Fibroblast of skin of right quadriceps (primary cell): ENCODE data around the gene PLCG2.
"Not testable (repeated sequence)": the region's sequence is repeated elsewhere in the genome, so short reads cannot be mapped to it uniquely, and the experiment has no call there.

Experiments used
- DNase-seq: peaks from one replicate; pipeline ENCODE4 v3.0.0-alpha.2; 2013

PLCG2 gene

DNA sequence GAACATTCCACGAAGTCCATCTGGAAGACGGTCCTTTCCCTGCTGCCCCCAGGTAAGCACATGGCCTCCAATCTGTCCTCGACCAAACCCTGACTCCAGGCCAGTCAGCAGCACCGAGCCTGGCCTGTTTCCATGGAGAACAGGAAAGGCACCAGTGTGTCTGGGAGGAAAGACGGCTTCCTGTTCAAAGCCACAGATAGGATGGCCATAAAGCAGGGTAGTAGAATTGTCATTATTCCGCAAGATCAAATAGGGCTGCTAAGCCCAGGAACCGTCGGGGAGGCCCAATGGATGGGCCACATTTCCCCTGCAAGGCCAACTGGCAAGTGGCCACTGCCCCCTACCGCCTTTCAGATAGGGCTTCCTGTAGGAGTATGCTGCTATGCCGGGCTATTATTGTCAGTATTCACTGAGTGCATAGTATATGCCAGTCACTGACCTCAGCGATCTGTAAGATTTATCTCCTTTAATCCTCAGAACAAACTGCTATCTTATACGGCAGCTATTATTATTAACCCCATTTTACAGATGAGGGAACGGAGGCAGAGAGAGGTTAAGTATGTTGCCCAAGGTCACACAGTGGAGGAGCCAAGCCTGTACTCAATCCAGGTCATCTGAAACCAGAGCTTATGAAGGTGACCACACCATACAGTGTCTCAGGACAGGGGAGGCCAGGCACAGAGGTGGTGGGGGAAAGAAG, 23.0 kb upstream of the PLCG2 start:
- DNase-seq = peak; percentile 13

- no peak for DNase-seq
Measured at GRCh38 chr16:81756615-81757356, 22.3 kb upstream of the PLCG2 start.

- no peak for DNase-seq
Measured at GRCh38 chr16:81758376-81758775, 20.7 kb upstream of the PLCG2 start.

GRCh38 chr16:81762322-81762721, 16.8 kb upstream of the PLCG2 start:
- not testable (repeated sequence) for DNase-seq

DNA sequence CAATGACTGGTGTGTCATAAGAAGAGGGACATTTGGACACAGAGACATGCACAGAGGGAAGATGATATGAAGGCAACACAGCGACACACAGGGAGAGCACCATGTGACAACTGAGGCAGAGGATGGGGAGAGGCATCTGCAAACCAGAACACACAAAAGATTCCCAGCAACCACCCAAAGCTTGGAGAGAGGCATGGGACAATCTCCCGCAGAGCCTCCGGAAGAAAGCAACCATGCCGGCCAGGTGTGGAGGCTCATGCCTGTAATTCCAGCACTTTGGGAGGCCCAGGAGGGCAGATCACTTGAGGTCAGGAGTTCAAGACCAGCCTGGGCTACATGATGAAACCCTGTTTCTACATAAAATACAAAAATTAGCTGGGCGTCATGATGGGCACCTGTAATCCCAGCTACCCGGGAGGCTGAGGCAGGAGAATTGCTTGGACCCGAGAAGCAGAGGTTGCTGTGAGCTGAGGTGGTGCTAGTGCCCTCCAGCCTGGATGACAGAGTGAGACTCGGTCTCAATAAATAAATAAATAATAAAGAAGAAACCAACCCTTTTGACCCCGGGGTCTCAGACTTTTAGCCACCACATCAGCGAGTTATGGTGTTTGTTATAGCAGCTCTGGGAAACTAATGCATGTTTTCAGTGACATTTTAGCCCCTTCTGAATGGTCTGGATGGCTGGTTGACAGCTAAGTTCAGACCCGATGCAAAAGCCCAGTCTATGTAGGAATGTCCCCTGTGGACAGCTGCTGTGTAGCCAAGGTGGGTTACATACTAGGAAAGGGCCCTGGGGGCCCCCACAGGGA, 13.8 kb upstream of the PLCG2 start:
- DNase-seq = no peak

- DNase-seq = no peak
Measured at GRCh38 chr16:81765969-81766368, 13.1 kb upstream of the PLCG2 start.

- no peak for DNase-seq
Measured at GRCh38 chr16:81767987-81768592, 11.0 kb upstream of the PLCG2 start.

DNA sequence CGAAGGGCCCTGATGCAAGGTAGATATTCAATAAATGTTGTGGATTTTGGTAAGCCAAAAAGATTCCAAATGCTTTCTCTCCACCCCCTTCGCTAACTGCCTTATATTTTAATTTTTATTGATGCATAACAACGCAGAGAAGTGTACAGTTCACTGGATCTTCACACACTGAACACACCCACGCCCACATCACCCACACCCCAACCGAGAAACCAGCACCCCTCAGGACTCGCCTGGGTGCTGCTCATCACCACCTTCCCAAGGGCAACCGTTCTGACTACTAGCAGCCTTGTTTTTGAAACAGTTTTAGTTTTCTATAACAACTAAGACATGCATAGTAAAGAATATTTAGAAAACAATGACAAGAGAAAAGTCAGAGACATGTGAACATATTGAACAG, 9.1 kb upstream of the PLCG2 start:
- DNase-seq = no peak

GRCh38 chr16:81774348-81774747, 4.7 kb upstream of the PLCG2 start:
- DNase-seq = no peak

DNA sequence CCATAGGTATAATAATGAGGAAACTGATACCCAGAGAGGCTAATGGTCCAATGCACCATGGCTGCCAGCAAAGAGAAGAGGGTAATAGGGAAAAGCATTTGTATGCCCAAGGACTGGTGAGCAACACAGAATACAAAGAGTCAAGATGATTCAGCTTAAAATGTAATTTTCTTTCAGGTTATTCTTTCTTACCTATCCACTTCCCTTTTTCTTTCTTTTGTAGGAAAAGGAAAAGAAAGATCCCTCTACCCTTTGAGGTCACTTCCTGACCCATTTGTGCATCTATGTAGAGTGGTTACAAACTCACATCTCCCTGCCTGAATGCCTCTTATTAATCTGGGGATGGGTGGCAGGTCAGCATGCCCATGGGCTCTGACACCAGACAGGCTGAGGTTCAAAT, 3.5 kb upstream of the PLCG2 start:
- DNase-seq = no peak

DNA sequence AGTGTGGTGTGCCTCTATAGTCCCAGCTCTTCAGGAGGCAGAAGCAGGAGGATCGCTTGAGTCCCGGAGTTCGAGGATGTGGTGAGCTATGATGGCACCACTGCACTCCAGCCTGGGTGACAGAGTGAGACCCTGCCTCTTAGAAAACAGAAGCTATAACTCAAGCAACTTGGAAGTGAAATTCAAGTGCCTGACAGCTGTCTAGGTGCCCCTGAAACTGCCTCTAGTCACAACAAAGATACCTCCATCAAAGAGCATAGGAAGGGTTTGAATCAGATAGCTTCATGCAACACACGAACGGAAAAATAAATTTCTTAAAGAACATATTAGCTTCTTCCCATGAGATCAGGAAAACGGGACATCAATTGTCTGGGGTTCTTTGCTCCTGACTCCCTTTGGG, 860 bp upstream of the PLCG2 start:
- DNase-seq = no peak

- no peak for DNase-seq
Measured at GRCh38 chr16:81779536-81780320, 637 bp downstream of the PLCG2 start.

GRCh38 chr16:81780350-81780749, 1.3 kb downstream of the PLCG2 start:
- DNase-seq = no peak

DNA sequence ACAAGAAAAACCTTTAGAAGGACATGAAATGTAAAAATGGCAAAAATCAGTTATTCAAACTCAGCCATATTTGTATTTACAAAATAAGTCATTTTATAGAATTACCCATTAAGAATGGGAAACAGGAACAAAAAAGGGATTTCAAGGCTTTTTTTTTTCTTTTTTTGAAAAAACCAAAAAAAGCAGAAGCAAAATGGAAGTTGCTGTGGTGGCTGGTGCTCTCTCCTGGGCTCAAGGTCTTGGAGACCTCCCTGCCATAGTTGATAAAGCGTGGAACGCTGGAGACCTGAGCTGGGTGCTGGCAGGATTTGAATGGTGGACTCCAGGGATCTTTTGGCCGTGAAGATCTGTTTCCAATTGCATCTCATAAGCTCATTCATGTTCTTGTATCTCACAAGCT, 3.1 kb downstream of the PLCG2 start:
- DNase-seq = no peak

DNA sequence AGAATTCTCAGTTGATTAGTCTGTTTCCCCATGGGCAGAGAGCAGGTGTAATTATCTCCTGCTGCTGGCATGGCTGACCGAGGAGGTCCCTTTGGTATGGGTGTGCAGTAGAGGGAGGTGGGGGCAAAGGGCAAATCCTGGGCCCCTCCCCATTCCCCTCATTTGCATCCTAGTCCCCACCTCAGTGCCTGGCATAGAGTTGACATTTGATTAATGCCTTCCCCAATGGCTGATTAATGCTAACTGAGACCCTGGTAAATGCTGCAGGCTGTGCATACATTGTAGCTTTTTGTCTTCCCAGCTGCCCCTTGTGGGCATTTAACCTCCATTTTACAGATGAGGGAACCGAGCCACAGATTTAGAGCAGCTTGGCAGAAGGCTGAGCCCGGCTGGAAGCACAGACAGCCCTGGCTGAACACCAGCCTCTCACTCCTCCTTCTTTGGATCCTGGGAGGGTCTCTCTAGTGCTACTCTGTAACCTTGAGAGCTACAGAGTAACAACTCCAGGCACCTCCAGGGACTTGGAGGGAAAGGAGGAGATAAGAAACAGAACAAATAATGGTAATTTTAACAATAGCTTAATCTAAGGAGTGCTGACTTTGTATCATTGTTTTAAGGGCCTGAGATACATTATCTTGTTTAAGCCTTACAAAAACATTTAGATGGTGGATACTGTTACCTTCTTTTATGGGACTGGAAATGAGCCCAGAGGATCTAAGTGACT, 5.1 kb downstream of the PLCG2 start:
- no peak for DNase-seq

DNA sequence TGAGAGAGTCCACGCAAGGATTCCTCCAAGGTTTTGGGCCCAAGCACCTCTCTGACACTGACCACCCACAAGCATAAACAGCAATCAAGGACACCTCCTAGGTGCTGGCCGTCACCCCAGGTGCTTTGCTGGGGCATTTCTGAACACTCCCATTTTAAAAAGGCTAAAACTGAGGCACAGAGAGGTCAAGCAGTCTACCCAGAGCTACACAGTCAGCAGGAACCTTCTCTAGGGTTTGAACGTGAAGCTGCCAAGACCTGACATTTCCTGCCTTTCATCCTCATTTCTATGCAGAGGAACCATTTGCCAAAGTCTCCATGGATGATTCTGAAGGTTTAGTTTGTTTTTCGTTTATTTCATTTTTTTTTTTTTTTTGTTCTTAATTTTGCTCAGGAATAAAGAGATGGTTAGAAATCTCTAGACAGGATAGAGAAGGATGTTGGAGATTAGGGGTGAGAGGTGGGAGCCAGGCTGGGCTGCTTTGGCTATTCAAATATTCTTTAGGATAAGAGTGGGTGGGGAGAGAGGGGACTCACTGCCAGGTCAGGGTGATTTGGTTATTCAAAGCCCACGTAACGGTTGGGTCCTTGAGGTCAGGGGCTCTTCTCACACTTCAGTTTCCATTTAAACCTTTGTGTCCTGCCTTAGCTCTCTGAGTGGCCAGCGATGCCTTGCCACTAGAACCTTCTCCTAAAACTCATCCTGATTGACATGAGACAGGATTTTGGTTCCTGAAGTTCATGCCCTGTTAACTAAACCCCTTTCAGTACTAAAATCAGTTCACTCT, 6.2 kb downstream of the PLCG2 start:
- no peak for DNase-seq

- peak; percentile 31 for DNase-seq
Measured at GRCh38 chr16:81786321-81786720, 7.2 kb downstream of the PLCG2 start.

GRCh38 chr16:81786868-81787267, 7.8 kb downstream of the PLCG2 start:
- DNase-seq = no peak

DNA sequence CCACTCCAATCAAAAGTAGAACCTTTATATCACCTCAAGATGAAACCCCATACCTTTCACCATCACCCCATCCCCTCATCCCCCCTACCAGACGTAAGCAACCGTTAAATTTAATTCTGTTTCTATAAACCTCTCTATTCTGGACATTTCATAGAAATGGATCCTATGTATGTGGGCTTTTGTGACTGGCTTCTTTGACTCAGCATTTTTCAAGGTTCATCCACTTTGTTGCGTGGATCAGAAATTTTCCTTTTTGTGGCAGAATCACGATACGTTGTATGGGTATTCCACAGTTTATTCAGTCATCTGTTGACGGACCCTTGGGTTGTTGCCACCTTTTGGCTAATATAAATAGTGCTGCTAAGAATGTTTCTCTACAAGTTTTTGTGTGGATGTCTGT, 8.6 kb downstream of the PLCG2 start:
- DNase-seq = no peak

DNA sequence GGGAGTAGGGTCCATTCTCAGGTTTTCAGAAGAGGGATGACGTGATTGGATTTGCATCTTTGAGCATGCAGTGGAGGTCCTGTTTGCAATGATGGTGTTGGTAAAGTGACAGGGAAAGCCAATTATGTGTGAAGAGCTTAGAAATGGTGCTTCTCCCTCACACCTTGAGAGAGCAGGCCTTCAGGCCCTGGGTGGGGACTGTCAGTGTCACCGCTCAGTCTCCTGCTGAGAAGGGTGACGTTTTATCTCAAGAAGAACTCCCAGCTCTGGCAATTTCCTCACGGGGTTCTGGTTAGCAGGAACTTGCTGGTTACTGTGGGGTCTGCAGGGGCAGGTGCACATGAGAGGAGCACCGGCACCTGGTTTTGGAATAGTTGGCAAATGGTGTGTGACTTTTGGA, 11.2 kb downstream of the PLCG2 start:
- no peak for DNase-seq

DNA sequence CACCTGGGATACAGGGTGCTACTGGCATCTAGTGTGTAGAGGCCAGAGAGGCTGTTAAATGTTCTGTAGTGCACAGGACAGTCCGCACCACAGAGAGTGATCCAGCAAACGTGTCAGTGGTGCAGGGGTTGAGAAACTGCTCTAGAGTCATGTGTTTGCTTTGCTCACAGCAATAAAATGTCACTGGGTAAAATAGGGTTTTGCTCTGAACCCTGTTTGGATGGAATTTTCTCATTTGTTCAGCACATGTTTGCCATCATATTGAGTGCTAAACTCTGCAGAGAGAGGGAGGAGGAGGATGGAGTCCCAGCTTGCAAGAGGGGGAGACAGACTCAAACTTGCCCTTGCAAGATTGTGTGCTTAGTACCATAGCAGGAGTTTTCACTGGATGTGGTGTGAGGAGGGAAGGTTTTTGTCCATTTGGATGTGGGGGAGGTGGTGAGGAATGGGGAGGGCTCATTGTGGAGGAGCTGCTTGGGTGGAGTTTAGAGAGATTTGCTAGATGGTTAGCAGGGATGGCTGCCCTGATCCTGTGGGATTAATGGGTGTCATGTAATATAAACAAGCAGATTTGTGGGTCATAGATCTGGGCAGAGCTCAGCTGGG, 11.8 kb downstream of the PLCG2 start:
- DNase-seq = no peak
